ENCODE results near the gene SEMA4C.

- TF ChIP-seq, protein P1, sequence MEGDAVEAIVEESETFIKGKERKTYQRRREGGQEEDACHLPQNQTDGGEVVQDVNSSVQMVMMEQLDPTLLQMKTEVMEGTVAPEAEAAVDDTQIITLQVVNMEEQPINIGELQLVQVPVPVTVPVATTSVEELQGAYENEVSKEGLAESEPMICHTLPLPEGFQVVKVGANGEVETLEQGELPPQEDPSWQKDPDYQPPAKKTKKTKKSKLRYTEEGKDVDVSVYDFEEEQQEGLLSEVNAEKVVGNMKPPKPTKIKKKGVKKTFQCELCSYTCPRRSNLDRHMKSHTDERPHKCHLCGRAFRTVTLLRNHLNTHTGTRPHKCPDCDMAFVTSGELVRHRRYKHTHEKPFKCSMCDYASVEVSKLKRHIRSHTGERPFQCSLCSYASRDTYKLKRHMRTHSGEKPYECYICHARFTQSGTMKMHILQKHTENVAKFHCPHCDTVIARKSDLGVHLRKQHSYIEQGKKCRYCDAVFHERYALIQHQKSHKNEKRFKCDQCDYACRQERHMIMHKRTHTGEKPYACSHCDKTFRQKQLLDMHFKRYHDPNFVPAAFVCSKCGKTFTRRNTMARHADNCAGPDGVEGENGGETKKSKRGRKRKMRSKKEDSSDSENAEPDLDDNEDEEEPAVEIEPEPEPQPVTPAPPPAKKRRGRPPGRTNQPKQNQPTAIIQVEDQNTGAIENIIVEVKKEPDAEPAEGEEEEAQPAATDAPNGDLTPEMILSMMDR (conservative IDR thresholded peaks at IDR 0.05; ENCODE audit: low read length): no peak
- no peak for TF ChIP-seq EZH2phosphoT487 (IDR thresholded peaks at IDR 0.05; ENCODE audit: borderline replicate concordance, low read depth, low read length)
These were observed 12.3 kb upstream of the SEMA4C start for GRCh38 chr2:96882230-96882629.
